NB4 (cell line): Measurements from ENCODE around the gene C1QTNF1.
"Not testable (repeated sequence)": the region's sequence is repeated elsewhere in the genome, so short reads cannot be mapped to it uniquely, and the experiment has no call there.

Experiments
- MYC ChIP-seq: IDR thresholded peaks from 2 replicates; pipeline ENCODE4 v1.6.1; 2011; ENCODE audit warnings: low read depth, low read length
- POLR2A ChIP-seq: IDR thresholded peaks from 2 replicates; pipeline ENCODE4 v1.6.1; 2011; ENCODE audit warnings: mild to moderate bottlenecking; ENCODE audit not compliant: insufficient read length; ENCODE audit errors: extremely low read depth
- TF ChIP-seq, protein P1 (sequence below): IDR thresholded peaks from one replicate; pipeline ENCODE4 v1.5.1; 2012; ENCODE audit warnings: low read depth, low read length

DNA sequence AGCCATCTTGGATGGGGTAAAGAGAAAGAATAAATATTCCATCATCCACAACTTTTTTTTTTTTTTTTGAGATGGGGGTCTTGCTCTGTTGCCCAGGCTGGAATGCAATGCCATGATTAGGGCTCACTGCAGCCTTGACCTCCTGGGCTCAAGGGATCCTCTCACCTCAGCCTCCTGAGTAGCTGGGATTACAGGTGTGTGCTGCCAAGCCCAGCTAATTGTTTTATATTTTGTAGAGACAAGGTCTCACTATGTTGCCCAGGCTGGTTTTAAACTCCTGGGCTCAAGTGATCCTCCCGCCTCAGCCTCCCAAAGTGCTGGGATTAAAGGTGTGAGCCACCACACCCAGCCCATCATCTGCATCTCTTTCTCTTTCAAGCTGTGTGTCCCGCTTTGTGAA, 2.0 kb upstream of the C1QTNF1 start:
- TF ChIP-seq, protein P1, sequence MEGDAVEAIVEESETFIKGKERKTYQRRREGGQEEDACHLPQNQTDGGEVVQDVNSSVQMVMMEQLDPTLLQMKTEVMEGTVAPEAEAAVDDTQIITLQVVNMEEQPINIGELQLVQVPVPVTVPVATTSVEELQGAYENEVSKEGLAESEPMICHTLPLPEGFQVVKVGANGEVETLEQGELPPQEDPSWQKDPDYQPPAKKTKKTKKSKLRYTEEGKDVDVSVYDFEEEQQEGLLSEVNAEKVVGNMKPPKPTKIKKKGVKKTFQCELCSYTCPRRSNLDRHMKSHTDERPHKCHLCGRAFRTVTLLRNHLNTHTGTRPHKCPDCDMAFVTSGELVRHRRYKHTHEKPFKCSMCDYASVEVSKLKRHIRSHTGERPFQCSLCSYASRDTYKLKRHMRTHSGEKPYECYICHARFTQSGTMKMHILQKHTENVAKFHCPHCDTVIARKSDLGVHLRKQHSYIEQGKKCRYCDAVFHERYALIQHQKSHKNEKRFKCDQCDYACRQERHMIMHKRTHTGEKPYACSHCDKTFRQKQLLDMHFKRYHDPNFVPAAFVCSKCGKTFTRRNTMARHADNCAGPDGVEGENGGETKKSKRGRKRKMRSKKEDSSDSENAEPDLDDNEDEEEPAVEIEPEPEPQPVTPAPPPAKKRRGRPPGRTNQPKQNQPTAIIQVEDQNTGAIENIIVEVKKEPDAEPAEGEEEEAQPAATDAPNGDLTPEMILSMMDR = not testable (repeated sequence)
- TF ChIP-seq POLR2A, MYC: not testable (repeated sequence)
